ENCODE measurements around the gene UQCC2.

UQCC2 gene

GRCh38 chr6:33677689-33678088 is 33.8 kb downstream of the UQCC2 start:
- Histone ChIP-seq H3K4me3 (ENCODE audit: insufficient read depth, low read depth, low read length, poor library complexity, severe bottlenecking) (no peak overlapping the region), H3K27ac (ENCODE audit: insufficient read depth, low read length, poor library complexity, severe bottlenecking) (no peak overlapping the region), H3K27me3 (replicated peaks; ENCODE audit: control insufficient read depth, insufficient read depth, low read length, poor library complexity, severe bottlenecking) (no peaks in the 10 kb centered on the region), H3K36me3 (ENCODE audit: control insufficient read depth, insufficient read depth, low read length) (peaks cover 86% of the 10 kb centered on the region), H3K4me1 (ENCODE audit: control insufficient read depth, insufficient read depth, low read length, poor library complexity, severe bottlenecking) (peaks cover 6% of the 10 kb centered on the region), H3K9me3 (ENCODE audit: control insufficient read depth, low read length) (no peaks in the 10 kb centered on the region)
- DNase-seq = no peak

DNA sequence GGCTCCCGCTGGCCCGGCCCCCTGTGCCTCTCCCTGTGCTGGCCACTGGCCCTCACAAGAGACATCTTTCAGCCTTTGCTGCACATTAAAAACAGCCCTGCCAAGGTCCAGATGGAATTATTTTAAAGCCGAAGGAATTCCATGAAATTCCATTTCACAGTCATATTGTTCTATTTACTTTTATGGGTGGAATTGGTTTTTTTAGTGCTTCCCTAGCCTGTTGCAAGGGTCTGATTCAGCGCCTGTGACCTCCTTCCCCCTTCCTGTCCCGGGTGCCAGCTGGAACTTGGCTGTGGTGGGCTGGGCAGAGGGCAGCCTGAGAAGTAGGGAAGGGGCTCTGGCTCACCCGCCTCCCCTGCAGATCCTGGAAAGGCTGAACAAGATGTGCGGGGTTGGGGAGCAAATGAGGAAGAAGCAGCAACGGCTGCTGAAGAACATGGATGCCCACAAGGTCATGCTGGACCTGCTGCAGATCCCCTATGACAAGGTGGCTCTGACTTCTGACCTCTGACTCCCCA is 34.3 kb downstream of the UQCC2 start:
- Histone ChIP-seq H3K4me3 (ENCODE audit: insufficient read depth, low read depth, low read length, poor library complexity, severe bottlenecking) (no peak overlapping the region), H3K27me3 (replicated peaks; ENCODE audit: control insufficient read depth, insufficient read depth, low read length, poor library complexity, severe bottlenecking) (no peaks in the 10 kb centered on the region), H3K36me3 (ENCODE audit: control insufficient read depth, insufficient read depth, low read length) (peaks cover 91% of the 10 kb centered on the region), H3K9me3 (ENCODE audit: control insufficient read depth, low read length) (no peaks in the 10 kb centered on the region), H3K4me1 (ENCODE audit: control insufficient read depth, insufficient read depth, low read length, poor library complexity, severe bottlenecking) (peaks cover 1% of the 10 kb centered on the region), H3K27ac (ENCODE audit: insufficient read depth, low read length, poor library complexity, severe bottlenecking) (no peak overlapping the region)
- no peak for DNase-seq

- Histone ChIP-seq H3K36me3 (ENCODE audit: control insufficient read depth, insufficient read depth, low read length) (peaks cover 91% of the 10 kb centered on the region), H3K4me1 (ENCODE audit: control insufficient read depth, insufficient read depth, low read length, poor library complexity, severe bottlenecking) (no peaks in the 10 kb centered on the region), H3K9me3 (ENCODE audit: control insufficient read depth, low read length) (no peaks in the 10 kb centered on the region), H3K27ac (ENCODE audit: insufficient read depth, low read length, poor library complexity, severe bottlenecking) (no peak overlapping the region), H3K4me3 (ENCODE audit: insufficient read depth, low read depth, low read length, poor library complexity, severe bottlenecking) (no peak overlapping the region), H3K27me3 (replicated peaks; ENCODE audit: control insufficient read depth, insufficient read depth, low read length, poor library complexity, severe bottlenecking) (no peaks in the 10 kb centered on the region)
- no peak for DNase-seq
Measured at GRCh38 chr6:33676416-33677142, 34.9 kb downstream of the UQCC2 start.

DNA sequence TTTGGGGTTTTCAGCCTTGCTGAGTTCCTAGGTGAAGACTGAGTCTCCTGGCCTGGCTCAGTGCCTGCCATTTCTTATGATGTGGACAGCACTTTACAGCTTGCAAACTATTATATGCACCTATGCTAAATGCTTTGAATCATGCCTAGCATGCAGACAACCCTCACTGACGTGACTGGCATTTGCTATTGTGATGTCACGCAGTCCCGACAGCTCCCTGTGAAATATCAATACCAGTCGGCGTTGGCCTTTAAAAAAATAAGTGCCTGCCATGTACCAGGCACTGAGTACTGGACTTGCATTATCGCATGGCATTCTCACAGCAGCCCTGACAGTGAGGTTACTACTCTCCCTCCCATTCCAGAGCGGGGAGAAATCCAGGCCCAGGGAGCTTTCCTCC is 35.5 kb downstream of the UQCC2 start:
- no peak for DNase-seq
- Histone ChIP-seq H3K4me3 (ENCODE audit: insufficient read depth, low read depth, low read length, poor library complexity, severe bottlenecking) (no peak overlapping the region), H3K4me1 (ENCODE audit: control insufficient read depth, insufficient read depth, low read length, poor library complexity, severe bottlenecking) (no peaks in the 10 kb centered on the region), H3K36me3 (ENCODE audit: control insufficient read depth, insufficient read depth, low read length) (peaks cover 91% of the 10 kb centered on the region), H3K27ac (ENCODE audit: insufficient read depth, low read length, poor library complexity, severe bottlenecking) (no peak overlapping the region), H3K9me3 (ENCODE audit: control insufficient read depth, low read length) (no peaks in the 10 kb centered on the region), H3K27me3 (replicated peaks; ENCODE audit: control insufficient read depth, insufficient read depth, low read length, poor library complexity, severe bottlenecking) (no peaks in the 10 kb centered on the region)

GRCh38 chr6:33673851-33674250 is 37.6 kb downstream of the UQCC2 start:
- peaks cover 89% of the 10 kb centered on the region for H3K36me3 ChIP-seq (ENCODE audit: control insufficient read depth, insufficient read depth, low read length)
- no peak overlapping the region for H3K4me3 ChIP-seq (ENCODE audit: insufficient read depth, low read depth, low read length, poor library complexity, severe bottlenecking)
- no peak overlapping the region for H3K27ac ChIP-seq (ENCODE audit: insufficient read depth, low read length, poor library complexity, severe bottlenecking)
- DNase-seq = no peak
- peaks cover 4% of the 10 kb centered on the region for H3K4me1 ChIP-seq (ENCODE audit: control insufficient read depth, insufficient read depth, low read length, poor library complexity, severe bottlenecking)
- H3K27me3 ChIP-seq (replicated peaks; ENCODE audit: control insufficient read depth, insufficient read depth, low read length, poor library complexity, severe bottlenecking) = no peaks in the 10 kb centered on the region
- no peaks in the 10 kb centered on the region for H3K9me3 ChIP-seq (ENCODE audit: control insufficient read depth, low read length)

- H3K9me3 ChIP-seq (ENCODE audit: control insufficient read depth, low read length) = no peaks in the 10 kb centered on the region
- H3K4me1 ChIP-seq (ENCODE audit: control insufficient read depth, insufficient read depth, low read length, poor library complexity, severe bottlenecking) = peaks cover 9% of the 10 kb centered on the region
- H3K27ac ChIP-seq (ENCODE audit: insufficient read depth, low read length, poor library complexity, severe bottlenecking) = no peak overlapping the region
- no peak overlapping the region for H3K4me3 ChIP-seq (ENCODE audit: insufficient read depth, low read depth, low read length, poor library complexity, severe bottlenecking)
- DNase-seq = no peak
- no peaks in the 10 kb centered on the region for H3K27me3 ChIP-seq (replicated peaks; ENCODE audit: control insufficient read depth, insufficient read depth, low read length, poor library complexity, severe bottlenecking)
- peaks cover 84% of the 10 kb centered on the region for H3K36me3 ChIP-seq (ENCODE audit: control insufficient read depth, insufficient read depth, low read length)
Measured at GRCh38 chr6:33672808-33673207, 38.7 kb downstream of the UQCC2 start.

- Histone ChIP-seq H3K9me3 (ENCODE audit: control insufficient read depth, low read length) (no peaks in the 10 kb centered on the region), H3K36me3 (ENCODE audit: control insufficient read depth, insufficient read depth, low read length) (peaks cover 83% of the 10 kb centered on the region), H3K27me3 (replicated peaks; ENCODE audit: control insufficient read depth, insufficient read depth, low read length, poor library complexity, severe bottlenecking) (no peaks in the 10 kb centered on the region), H3K27ac (ENCODE audit: insufficient read depth, low read length, poor library complexity, severe bottlenecking) (no peak overlapping the region), H3K4me1 (ENCODE audit: control insufficient read depth, insufficient read depth, low read length, poor library complexity, severe bottlenecking) (peaks cover 9% of the 10 kb centered on the region), H3K4me3 (ENCODE audit: insufficient read depth, low read depth, low read length, poor library complexity, severe bottlenecking) (no peak overlapping the region)
- DNase-seq = no peak
Measured at GRCh38 chr6:33671744-33672072, 39.8 kb downstream of the UQCC2 start.

DNA sequence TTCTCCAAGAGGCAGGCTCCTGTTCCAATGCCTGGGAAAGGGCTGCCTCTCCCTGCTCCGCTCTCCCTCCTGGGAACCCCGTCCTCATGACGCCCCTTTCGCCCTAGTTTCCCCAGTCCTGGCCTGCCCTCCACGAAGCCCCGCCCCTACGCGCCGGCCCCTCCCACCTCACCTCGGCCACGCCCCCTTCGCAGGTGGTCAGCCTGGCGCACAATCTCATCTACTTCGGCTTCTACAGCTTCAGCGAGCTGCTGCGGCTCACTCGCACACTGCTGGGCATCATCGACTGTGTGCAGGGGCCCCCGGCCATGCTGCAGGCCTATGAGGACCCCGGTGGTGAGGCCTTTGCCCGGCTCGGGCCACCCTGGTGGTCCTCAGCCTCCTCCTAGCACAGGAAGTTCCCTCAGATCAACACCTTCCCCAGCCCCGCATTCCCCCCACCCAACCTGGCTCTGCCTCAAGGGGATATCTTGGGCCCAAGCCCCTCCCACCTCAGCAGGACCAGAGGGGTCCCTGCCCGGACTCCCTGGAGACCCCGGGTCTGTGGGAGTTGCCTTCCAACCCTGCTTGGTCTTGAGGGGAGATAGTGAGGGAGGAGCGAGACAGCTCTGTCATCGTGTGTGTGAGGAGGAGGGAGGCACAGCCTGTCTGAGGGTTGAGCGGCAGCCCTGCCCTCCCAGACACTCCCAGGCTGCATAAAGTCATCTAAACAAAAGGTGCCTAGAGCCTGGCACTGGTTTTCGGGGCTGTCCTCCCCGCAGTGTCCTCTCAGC is 40.3 kb downstream of the UQCC2 start:
- Histone ChIP-seq H3K27ac (ENCODE audit: insufficient read depth, low read length, poor library complexity, severe bottlenecking) (no peak overlapping the region), H3K36me3 (ENCODE audit: control insufficient read depth, insufficient read depth, low read length) (peaks cover 80% of the 10 kb centered on the region), H3K4me3 (ENCODE audit: insufficient read depth, low read depth, low read length, poor library complexity, severe bottlenecking) (no peak overlapping the region), H3K9me3 (ENCODE audit: control insufficient read depth, low read length) (no peaks in the 10 kb centered on the region), H3K27me3 (replicated peaks; ENCODE audit: control insufficient read depth, insufficient read depth, low read length, poor library complexity, severe bottlenecking) (no peaks in the 10 kb centered on the region), H3K4me1 (ENCODE audit: control insufficient read depth, insufficient read depth, low read length, poor library complexity, severe bottlenecking) (peaks cover 9% of the 10 kb centered on the region)
- no peak for DNase-seq

DNA sequence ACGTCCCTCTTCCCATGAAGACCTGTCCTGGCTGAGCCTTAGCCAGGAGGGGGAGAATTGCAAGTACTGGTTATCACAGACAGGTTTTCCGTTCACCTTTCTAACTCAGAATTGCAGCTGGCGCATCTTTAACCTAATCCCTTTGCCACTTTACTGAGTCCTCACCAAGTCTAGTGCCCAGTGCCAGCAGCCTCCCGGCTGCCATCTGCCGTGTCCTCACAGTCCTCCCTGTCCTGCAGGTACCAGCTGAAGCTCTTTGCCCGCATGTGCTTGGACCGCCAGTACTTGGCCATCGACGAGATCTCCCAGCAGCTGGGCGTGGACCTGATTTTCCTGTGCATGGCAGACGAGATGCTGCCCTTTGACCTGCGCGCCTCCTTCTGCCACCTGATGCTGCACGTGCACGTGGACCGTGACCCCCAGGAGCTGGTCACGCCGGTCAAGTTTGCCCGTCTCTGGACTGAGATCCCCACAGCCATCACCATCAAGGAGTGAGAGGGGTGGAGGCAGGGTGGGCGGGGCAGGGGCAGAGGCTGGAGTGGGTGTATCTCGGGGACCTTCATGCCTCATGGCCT is 41.3 kb downstream of the UQCC2 start:
- H3K9me3 ChIP-seq (ENCODE audit: control insufficient read depth, low read length) = no peaks in the 10 kb centered on the region
- H3K27ac ChIP-seq (ENCODE audit: insufficient read depth, low read length, poor library complexity, severe bottlenecking) = no peak overlapping the region
- peaks cover 9% of the 10 kb centered on the region for H3K4me1 ChIP-seq (ENCODE audit: control insufficient read depth, insufficient read depth, low read length, poor library complexity, severe bottlenecking)
- no peaks in the 10 kb centered on the region for H3K27me3 ChIP-seq (replicated peaks; ENCODE audit: control insufficient read depth, insufficient read depth, low read length, poor library complexity, severe bottlenecking)
- no peak for DNase-seq
- H3K36me3 ChIP-seq (ENCODE audit: control insufficient read depth, insufficient read depth, low read length) = peaks cover 78% of the 10 kb centered on the region
- H3K4me3 ChIP-seq (ENCODE audit: insufficient read depth, low read depth, low read length, poor library complexity, severe bottlenecking) = no peak overlapping the region

DNA sequence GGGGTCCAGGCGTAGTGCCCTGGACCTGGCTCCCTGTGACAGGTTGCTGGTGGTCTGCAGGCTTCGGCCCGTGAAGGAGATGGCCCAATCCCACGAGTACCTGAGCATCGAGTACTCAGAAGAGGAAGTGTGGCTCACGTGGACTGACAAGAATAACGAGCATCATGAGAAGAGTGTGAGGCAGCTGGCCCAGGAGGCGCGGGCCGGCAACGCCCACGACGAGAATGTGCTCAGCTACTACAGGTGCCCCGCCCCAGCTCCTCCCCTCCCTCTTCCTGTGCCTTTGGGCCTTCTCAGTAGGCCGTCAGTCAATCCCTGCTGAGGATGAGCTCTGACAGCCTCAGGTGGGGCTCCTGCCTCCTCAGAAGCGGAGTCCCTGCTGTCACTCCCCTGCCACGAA is 42.6 kb downstream of the UQCC2 start:
- H3K9me3 ChIP-seq (ENCODE audit: control insufficient read depth, low read length) = no peaks in the 10 kb centered on the region
- H3K4me3 ChIP-seq (ENCODE audit: insufficient read depth, low read depth, low read length, poor library complexity, severe bottlenecking) = no peak overlapping the region
- H3K27me3 ChIP-seq (replicated peaks; ENCODE audit: control insufficient read depth, insufficient read depth, low read length, poor library complexity, severe bottlenecking) = no peaks in the 10 kb centered on the region
- peaks cover 75% of the 10 kb centered on the region for H3K36me3 ChIP-seq (ENCODE audit: control insufficient read depth, insufficient read depth, low read length)
- peak overlapping the region; percentile 58 for H3K27ac ChIP-seq (ENCODE audit: insufficient read depth, low read length, poor library complexity, severe bottlenecking)
- H3K4me1 ChIP-seq (ENCODE audit: control insufficient read depth, insufficient read depth, low read length, poor library complexity, severe bottlenecking) = peaks cover 9% of the 10 kb centered on the region
- DNase-seq = peak in 2 of 3 donors; percentile 34 to 46
